Parathyroid adenoma (tissue), 2 donors: ENCODE measurements around the gene NR5A1.

ENCODE experiments used
- H2AFZ ChIP-seq: fragments of 300-600 bp; sonication (generic); one replicate; pipeline ENCODE4 v1.7.0; 2017; ENCODE audit warnings: antibody characterized with exemption, mild to moderate bottlenecking
- H3K27ac ChIP-seq: fragments of 300-600 bp; sonication (generic); one replicate; pipeline ENCODE4 v1.7.0; 2017
- H3K27me3 ChIP-seq: fragments of 300-600 bp; sonication (generic); one replicate; pipeline ENCODE4 v1.7.0; 2017; ENCODE audit warnings: low read length; ENCODE audit not compliant: control insufficient read depth, insufficient read depth
- H3K36me3 ChIP-seq: fragments of 300-600 bp; sonication (generic); one replicate; pipeline ENCODE4 v1.7.0; 2017; ENCODE audit warnings: low read length; ENCODE audit not compliant: control insufficient read depth, insufficient read depth
- H3K4me1 ChIP-seq: fragments of 300-600 bp; sonication (generic); one replicate; pipeline ENCODE4 v1.7.0; 2017; ENCODE audit warnings: control low read depth
- H3K4me2 ChIP-seq: fragments of 300-600 bp; sonication (generic); one replicate; pipeline ENCODE4 v1.7.0; 2017; ENCODE audit warnings: low read length
- H3K4me3 ChIP-seq: fragments of 300-600 bp; sonication (generic); one replicate; pipeline ENCODE4 v1.7.0; 2017; ENCODE audit warnings: low read depth, low read length
- H3K79me2 ChIP-seq: fragments of 300-600 bp; sonication (generic); one replicate; pipeline ENCODE4 v1.7.0; 2017; ENCODE audit warnings: control low read depth
- H3K9ac ChIP-seq: fragments of 300-600 bp; sonication (generic); one replicate; pipeline ENCODE4 v1.7.0; 2017; ENCODE audit warnings: mild to moderate bottlenecking
- H3K9me3 ChIP-seq: fragments of 300-600 bp; sonication (generic); one replicate; pipeline ENCODE4 v1.7.0; 2017; ENCODE audit warnings: low read length; ENCODE audit not compliant: control insufficient read depth
- CTCF ChIP-seq: fragments of 300-600 bp; sonication (generic); IDR thresholded peaks from one replicate; pipeline ENCODE4 v1.7.0; 2017; ENCODE audit warnings: antibody characterized with exemption, mild to moderate bottlenecking
- donor health status: primary hyperparathyroidism.

Gene NR5A1

GRCh38 chr9:124454791-124455443 is 52.3 kb downstream of the NR5A1 start:
- H3K27me3 ChIP-seq, result no peaks in the 10 kb centered on the region
- H3K9me3 ChIP-seq, result no peaks in the 10 kb centered on the region
- no peaks in the 10 kb centered on the region for H3K36me3 ChIP-seq
- H3K4me2 ChIP-seq, result no peak overlapping the region
- H3K4me1 ChIP-seq, result no peaks in the 10 kb centered on the region
- no peak overlapping the region for H2AFZ ChIP-seq
- no peak overlapping the region for H3K27ac ChIP-seq
- H3K79me2 ChIP-seq, result no peaks in the 10 kb centered on the region
- no peak overlapping the region for H3K4me3 ChIP-seq
- H3K9ac ChIP-seq, result no peak overlapping the region
- TF ChIP-seq CTCF, result no peak

- H3K27ac ChIP-seq, result no peak overlapping the region
- no peak overlapping the region for H3K4me2 ChIP-seq
- no peak overlapping the region for H3K4me3 ChIP-seq
- H3K4me1 ChIP-seq, result no peaks in the 10 kb centered on the region
- H2AFZ ChIP-seq, result no peak overlapping the region
- H3K79me2 ChIP-seq, result no peaks in the 10 kb centered on the region
- no peaks in the 10 kb centered on the region for H3K9me3 ChIP-seq
- TF ChIP-seq CTCF, result no peak
- H3K36me3 ChIP-seq, result no peaks in the 10 kb centered on the region
- H3K9ac ChIP-seq, result no peak overlapping the region
- H3K27me3 ChIP-seq, result no peaks in the 10 kb centered on the region
Measured at GRCh38 chr9:124454296-124454695, 52.9 kb downstream of the NR5A1 start.

- no peak overlapping the region for H3K4me3 ChIP-seq
- H3K9me3 ChIP-seq, result no peaks in the 10 kb centered on the region
- H3K27me3 ChIP-seq, result no peaks in the 10 kb centered on the region
- H2AFZ ChIP-seq, result no peak overlapping the region
- no peak overlapping the region for H3K4me2 ChIP-seq
- no peaks in the 10 kb centered on the region for H3K4me1 ChIP-seq
- TF ChIP-seq CTCF, result no peak
- H3K9ac ChIP-seq, result no peak overlapping the region
- H3K79me2 ChIP-seq, result no peaks in the 10 kb centered on the region
- no peaks in the 10 kb centered on the region for H3K36me3 ChIP-seq
- H3K27ac ChIP-seq, result no peak overlapping the region
Measured at GRCh38 chr9:124453586-124454191, 53.5 kb downstream of the NR5A1 start.

GRCh38 chr9:124452841-124453585 is 54.2 kb downstream of the NR5A1 start:
- Histone ChIP-seq H3K79me2 (no peaks in the 10 kb centered on the region), H3K4me2 (no peak overlapping the region), H3K36me3 (no peaks in the 10 kb centered on the region), H3K4me1 (no peaks in the 10 kb centered on the region), H3K27me3 (no peaks in the 10 kb centered on the region), H2AFZ (no peak overlapping the region), H3K4me3 (no peak overlapping the region), H3K9me3 (no peaks in the 10 kb centered on the region), H3K27ac (no peak overlapping the region), H3K9ac (no peak overlapping the region)
- no peak for TF ChIP-seq CTCF
